ENCODE measurements around the gene C14orf39. TPM values are rescaled to one million over a fixed set of nuclear protein-coding genes. Genes with fewer than 3 reads are reported as not detected.

The C14orf39 gene
- total and polyA plus RNA-seq, 2 experiments from 2014 or later: 0.28 to 3.4 TPM

GRCh38 chr14:60512126-60512525 lies 26.3 kb upstream of the C14orf39 start:
- Histone ChIP-seq H3K4me3 (peak overlapping the region; percentile 54; the same call in 1 of the 2 replicates), H3K36me3 (ENCODE audit: insufficient read depth) (no peaks in the 10 kb centered on the region), H3F3A (replicated peaks; ENCODE audit: low read depth) (peaks cover 51% of the 10 kb centered on the region), H3K4me2 (peak overlapping the region; percentile 91), H4K20me1 (replicated peaks; ENCODE audit: insufficient read depth) (0 out of 2 replicates have a peak, but pooled peaks cover 11% of the 10 kb centered on the region), H2AFZ (no peak overlapping the region), H3K27ac (ENCODE audit: low read depth) (no peak overlapping the region), H3K27me3 (ENCODE audit: insufficient read depth) (peaks cover 100% of the 10 kb centered on the region), H3K9me2 (ENCODE audit: insufficient read depth) (no peaks in the 10 kb centered on the region), H3K4me1 (ENCODE audit: insufficient read depth) (peaks cover 71% of the 10 kb centered on the region), H3K79me2 (replicated peaks; ENCODE audit: insufficient read depth) (no peaks in the 10 kb centered on the region)
- H3K4me3 Mint-ChIP-seq: peak overlapping the region; percentile 16; the same call in 2 of the 3 replicates
- ATAC-seq (no peak), DNase-seq (ENCODE audit: low spot score) (no peak)
- TF ChIP-seq, protein P1, sequence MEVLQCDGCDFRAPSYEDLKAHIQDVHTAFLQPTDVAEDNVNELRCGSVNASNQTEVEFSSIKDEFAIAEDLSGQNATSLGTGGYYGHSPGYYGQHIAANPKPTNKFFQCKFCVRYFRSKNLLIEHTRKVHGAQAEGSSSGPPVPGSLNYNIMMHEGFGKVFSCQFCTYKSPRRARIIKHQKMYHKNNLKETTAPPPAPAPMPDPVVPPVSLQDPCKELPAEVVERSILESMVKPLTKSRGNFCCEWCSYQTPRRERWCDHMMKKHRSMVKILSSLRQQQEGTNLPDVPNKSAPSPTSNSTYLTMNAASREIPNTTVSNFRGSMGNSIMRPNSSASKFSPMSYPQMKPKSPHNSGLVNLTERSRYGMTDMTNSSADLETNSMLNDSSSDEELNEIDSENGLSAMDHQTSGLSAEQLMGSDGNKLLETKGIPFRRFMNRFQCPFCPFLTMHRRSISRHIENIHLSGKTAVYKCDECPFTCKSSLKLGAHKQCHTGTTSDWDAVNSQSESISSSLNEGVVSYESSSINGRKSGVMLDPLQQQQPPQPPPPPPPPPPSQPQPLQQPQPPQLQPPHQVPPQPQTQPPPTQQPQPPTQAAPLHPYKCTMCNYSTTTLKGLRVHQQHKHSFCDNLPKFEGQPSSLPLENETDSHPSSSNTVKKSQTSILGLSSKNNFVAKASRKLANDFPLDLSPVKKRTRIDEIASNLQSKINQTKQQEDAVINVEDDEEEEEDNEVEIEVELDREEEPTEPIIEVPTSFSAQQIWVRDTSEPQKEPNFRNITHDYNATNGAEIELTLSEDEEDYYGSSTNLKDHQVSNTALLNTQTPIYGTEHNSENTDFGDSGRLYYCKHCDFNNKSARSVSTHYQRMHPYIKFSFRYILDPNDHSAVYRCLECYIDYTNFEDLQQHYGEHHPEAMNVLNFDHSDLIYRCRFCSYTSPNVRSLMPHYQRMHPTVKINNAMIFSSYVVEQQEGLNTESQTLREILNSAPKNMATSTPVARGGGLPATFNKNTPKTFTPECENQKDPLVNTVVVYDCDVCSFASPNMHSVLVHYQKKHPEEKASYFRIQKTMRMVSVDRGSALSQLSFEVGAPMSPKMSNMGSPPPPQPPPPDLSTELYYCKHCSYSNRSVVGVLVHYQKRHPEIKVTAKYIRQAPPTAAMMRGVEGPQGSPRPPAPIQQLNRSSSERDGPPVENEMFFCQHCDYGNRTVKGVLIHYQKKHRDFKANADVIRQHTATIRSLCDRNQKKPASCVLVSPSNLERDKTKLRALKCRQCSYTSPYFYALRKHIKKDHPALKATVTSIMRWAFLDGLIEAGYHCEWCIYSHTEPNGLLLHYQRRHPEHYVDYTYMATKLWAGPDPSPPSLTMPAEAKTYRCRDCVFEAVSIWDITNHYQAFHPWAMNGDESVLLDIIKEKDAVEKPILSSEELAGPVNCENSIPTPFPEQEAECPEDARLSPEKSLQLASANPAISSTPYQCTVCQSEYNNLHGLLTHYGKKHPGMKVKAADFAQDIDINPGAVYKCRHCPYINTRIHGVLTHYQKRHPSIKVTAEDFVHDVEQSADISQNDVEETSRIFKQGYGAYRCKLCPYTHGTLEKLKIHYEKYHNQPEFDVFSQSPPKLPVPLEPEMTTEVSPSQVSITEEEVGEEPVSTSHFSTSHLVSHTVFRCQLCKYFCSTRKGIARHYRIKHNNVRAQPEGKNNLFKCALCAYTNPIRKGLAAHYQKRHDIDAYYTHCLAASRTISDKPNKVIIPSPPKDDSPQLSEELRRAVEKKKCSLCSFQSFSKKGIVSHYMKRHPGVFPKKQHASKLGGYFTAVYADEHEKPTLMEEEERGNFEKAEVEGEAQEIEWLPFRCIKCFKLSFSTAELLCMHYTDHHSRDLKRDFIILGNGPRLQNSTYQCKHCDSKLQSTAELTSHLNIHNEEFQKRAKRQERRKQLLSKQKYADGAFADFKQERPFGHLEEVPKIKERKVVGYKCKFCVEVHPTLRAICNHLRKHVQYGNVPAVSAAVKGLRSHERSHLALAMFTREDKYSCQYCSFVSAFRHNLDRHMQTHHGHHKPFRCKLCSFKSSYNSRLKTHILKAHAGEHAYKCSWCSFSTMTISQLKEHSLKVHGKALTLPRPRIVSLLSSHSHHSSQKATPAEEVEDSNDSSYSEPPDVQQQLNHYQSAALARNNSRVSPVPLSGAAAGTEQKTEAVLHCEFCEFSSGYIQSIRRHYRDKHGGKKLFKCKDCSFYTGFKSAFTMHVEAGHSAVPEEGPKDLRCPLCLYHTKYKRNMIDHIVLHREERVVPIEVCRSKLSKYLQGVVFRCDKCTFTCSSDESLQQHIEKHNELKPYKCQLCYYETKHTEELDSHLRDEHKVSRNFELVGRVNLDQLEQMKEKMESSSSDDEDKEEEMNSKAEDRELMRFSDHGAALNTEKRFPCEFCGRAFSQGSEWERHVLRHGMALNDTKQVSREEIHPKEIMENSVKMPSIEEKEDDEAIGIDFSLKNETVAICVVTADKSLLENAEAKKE (CRISPR knock-in tag; IDR thresholded peaks at IDR 0.05): no peak
- no peaks in the 10 kb centered on the region; the same call in 2 of the 3 replicates for H3K9me3 Mint-ChIP-seq
- peaks cover 62% of the 10 kb centered on the region for H3K4me1 Mint-ChIP-seq
- H3K36me3 Mint-ChIP-seq (ENCODE audit: low read depth): no peaks in the 10 kb centered on the region
- H3K27ac Mint-ChIP-seq: no peak overlapping the region
- H3K27me3 Mint-ChIP-seq (ENCODE audit: insufficient read depth, low read depth, poor library complexity): peaks cover 94% of the 10 kb centered on the region

GRCh38 chr14:60510951-60511599 lies 25.2 kb upstream of the C14orf39 start:
- peaks cover 70% of the 10 kb centered on the region for H3K4me1 ChIP-seq (ENCODE audit: insufficient read depth)
- no peaks in the 10 kb centered on the region for H3K36me3 ChIP-seq (ENCODE audit: insufficient read depth)
- peak; percentile 57 for DNase-seq (ENCODE audit: low spot score)
- Mint-ChIP-seq H3K9me3 (no peaks in the 10 kb centered on the region; the same call in 2 of the 3 replicates), H3K4me1 (peaks cover 62% of the 10 kb centered on the region), H3K27me3 (ENCODE audit: insufficient read depth, low read depth, poor library complexity) (peaks cover 94% of the 10 kb centered on the region), H3K36me3 (ENCODE audit: low read depth) (no peaks in the 10 kb centered on the region), H3K27ac (no peak overlapping the region), H3K4me3 (peak overlapping the region; percentile 76)
- no peaks in the 10 kb centered on the region for H3K79me2 ChIP-seq (replicated peaks; ENCODE audit: insufficient read depth)
- H4K20me1 ChIP-seq (replicated peaks; ENCODE audit: insufficient read depth): 0 out of 2 replicates have a peak, but pooled peaks cover 11% of the 10 kb centered on the region
- H3K27me3 ChIP-seq (ENCODE audit: insufficient read depth): peaks cover 100% of the 10 kb centered on the region
- peak overlapping the region; percentile 54 for H3K4me3 ChIP-seq
- H3K27ac ChIP-seq (ENCODE audit: low read depth): no peak overlapping the region
- ATAC-seq: no peak
- H3K4me2 ChIP-seq: peak overlapping the region; percentile 91
- H3K9me2 ChIP-seq (ENCODE audit: insufficient read depth): no peaks in the 10 kb centered on the region
- H2AFZ ChIP-seq: peak overlapping the region; percentile 95
- H3F3A ChIP-seq (replicated peaks; ENCODE audit: low read depth): peaks cover 41% of the 10 kb centered on the region
- TF ChIP-seq ETS1 (IDR thresholded peaks at IDR 0.05): no peak
- TF ChIP-seq JUNB (IDR thresholded peaks at IDR 0.05; ENCODE audit: unreplicated experiment): no peak
- no peak for TF ChIP-seq REST (IDR thresholded peaks at IDR 0.05; ENCODE audit: unreplicated experiment)
- TF ChIP-seq EZH2 (IDR thresholded peaks at IDR 0.05; ENCODE audit: low read depth, unreplicated experiment): peak; percentile 98
- TF ChIP-seq, protein P2, sequence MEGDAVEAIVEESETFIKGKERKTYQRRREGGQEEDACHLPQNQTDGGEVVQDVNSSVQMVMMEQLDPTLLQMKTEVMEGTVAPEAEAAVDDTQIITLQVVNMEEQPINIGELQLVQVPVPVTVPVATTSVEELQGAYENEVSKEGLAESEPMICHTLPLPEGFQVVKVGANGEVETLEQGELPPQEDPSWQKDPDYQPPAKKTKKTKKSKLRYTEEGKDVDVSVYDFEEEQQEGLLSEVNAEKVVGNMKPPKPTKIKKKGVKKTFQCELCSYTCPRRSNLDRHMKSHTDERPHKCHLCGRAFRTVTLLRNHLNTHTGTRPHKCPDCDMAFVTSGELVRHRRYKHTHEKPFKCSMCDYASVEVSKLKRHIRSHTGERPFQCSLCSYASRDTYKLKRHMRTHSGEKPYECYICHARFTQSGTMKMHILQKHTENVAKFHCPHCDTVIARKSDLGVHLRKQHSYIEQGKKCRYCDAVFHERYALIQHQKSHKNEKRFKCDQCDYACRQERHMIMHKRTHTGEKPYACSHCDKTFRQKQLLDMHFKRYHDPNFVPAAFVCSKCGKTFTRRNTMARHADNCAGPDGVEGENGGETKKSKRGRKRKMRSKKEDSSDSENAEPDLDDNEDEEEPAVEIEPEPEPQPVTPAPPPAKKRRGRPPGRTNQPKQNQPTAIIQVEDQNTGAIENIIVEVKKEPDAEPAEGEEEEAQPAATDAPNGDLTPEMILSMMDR (conservative IDR thresholded peaks at IDR 0.05; ENCODE audit: low read depth in 2 of 2): no peak
- TF ChIP-seq NANOG (IDR thresholded peaks at IDR 0.05; ENCODE audit: borderline replicate concordance): no peak
- no peak for TF ChIP-seq ZNF331 (CRISPR knock-in tag; IDR thresholded peaks at IDR 0.05; ENCODE audit: low read depth)

All from GM23338 (cell line).